ENCODE measurements around the gene NRDC.

DNA sequence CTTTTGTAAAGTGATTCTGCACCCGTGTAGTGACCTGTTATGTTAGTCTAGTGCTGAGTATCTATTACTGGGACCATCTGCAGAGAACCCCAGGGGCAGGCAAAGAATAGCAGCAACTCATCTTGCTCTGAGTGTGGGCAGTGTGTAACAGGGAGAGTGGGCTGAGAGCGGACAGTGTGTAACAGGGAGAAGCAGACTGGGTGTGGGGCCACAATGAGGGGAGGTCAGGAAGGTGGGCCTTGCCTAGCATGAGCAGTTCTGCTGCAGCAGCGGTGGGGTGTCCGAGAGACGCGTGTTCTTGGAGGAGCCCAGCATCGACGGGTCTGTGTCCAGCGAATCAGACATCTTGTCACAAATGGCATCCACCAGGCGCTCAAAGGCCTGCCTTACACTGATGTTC, 41.2 kb upstream of the NRDC start:
- TF ChIP-seq EZH2 (IDR thresholded peaks at IDR 0.05) (no peak), POLR2AphosphoS5 (IDR thresholded peaks at IDR 0.05; ENCODE audit: borderline replicate concordance, low read depth, low read length) (no peak), FOXP2 (optimal IDR thresholded peaks at IDR 0.05; ENCODE audit: control extremely low read depth, extremely low read length, insufficient read depth) (no peak)

Measured in SK-N-MC (cell line).